ENCODE data around the gene METTL9.
"Not testable (repeated sequence)": the region's sequence is repeated elsewhere in the genome, so short reads cannot be mapped to it uniquely, and the experiment has no call there.

The METTL9 gene

GRCh38 chr16:21576323-21576722 is 23.1 kb upstream of the METTL9 start:
- DNase-seq = not testable (repeated sequence)

- not testable (repeated sequence) for DNase-seq
Measured at GRCh38 chr16:21577487-21577886, 21.9 kb upstream of the METTL9 start.

GRCh38 chr16:21578311-21578710 is 21.1 kb upstream of the METTL9 start:
- not testable (repeated sequence) for DNase-seq

- not testable (repeated sequence) for DNase-seq
Measured at GRCh38 chr16:21580131-21580530, 19.2 kb upstream of the METTL9 start.

- DNase-seq = no peak
Measured at GRCh38 chr16:21580807-21581206, 18.6 kb upstream of the METTL9 start.

GRCh38 chr16:21584817-21585216 is 14.6 kb upstream of the METTL9 start:
- DNase-seq = no peak

GRCh38 chr16:21588593-21588992 is 10.8 kb upstream of the METTL9 start:
- not testable (repeated sequence) for DNase-seq

- no peak for DNase-seq
Measured at GRCh38 chr16:21589551-21589950, 9.8 kb upstream of the METTL9 start.

GRCh38 chr16:21590287-21590686 is 9.1 kb upstream of the METTL9 start:
- DNase-seq = no peak

- no peak for DNase-seq
Measured at GRCh38 chr16:21590796-21591195, 8.6 kb upstream of the METTL9 start.

- DNase-seq = no peak
Measured at GRCh38 chr16:21592191-21592590, 7.2 kb upstream of the METTL9 start.

- no peak for DNase-seq
Measured at GRCh38 chr16:21593530-21594289, 5.7 kb upstream of the METTL9 start.

- DNase-seq = no peak
Measured at GRCh38 chr16:21597561-21598030, 1.8 kb upstream of the METTL9 start.

GRCh38 chr16:21598206-21598605 is 1.2 kb upstream of the METTL9 start:
- DNase-seq = no peak

GRCh38 chr16:21598701-21599121 is 666 bp upstream of the METTL9 start:
- peak in 1 of 2 donors; percentile 26 for DNase-seq

- DNase-seq = peak; percentile 9 to 16
Measured at GRCh38 chr16:21600031-21600773, 825 bp downstream of the METTL9 start.

- DNase-seq = no peak
Measured at GRCh38 chr16:21602785-21603184, 3.4 kb downstream of the METTL9 start.

GRCh38 chr16:21603928-21604327 is 4.6 kb downstream of the METTL9 start:
- DNase-seq = no peak

- not testable (repeated sequence) for DNase-seq
Measured at GRCh38 chr16:21605848-21606247, 6.5 kb downstream of the METTL9 start.

- no peak for DNase-seq
Measured at GRCh38 chr16:21608639-21609328, 9.4 kb downstream of the METTL9 start.

- no peak for DNase-seq
Measured at GRCh38 chr16:21610006-21610544, 10.7 kb downstream of the METTL9 start.

GRCh38 chr16:21610766-21611165 is 11.4 kb downstream of the METTL9 start:
- no peak for DNase-seq

- DNase-seq = no peak
Measured at GRCh38 chr16:21611198-21611555, 11.8 kb downstream of the METTL9 start.
